ENCODE measurements around the gene ATG16L1.

DNA sequence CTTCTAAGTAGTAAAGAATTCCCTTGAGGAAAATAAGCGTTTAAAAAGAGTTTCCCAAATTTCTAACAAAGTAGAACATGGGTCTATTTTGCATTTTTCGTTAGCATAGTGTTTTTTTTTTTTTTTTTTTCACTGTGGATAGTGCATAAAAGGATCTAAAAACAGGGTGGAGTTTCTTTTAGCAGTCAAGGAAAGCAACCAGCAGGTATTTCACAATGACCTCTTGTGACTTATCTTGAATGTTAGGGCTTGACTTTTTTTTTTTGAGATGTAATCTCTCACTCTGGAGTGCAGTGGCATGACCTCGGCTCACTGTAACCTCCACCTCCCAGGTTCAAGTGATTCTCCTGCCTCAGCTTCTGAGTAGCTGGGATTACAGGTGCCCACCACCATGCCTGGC lies 88.0 kb downstream of the ATG16L1 start:
- TF ChIP-seq, protein P1, sequence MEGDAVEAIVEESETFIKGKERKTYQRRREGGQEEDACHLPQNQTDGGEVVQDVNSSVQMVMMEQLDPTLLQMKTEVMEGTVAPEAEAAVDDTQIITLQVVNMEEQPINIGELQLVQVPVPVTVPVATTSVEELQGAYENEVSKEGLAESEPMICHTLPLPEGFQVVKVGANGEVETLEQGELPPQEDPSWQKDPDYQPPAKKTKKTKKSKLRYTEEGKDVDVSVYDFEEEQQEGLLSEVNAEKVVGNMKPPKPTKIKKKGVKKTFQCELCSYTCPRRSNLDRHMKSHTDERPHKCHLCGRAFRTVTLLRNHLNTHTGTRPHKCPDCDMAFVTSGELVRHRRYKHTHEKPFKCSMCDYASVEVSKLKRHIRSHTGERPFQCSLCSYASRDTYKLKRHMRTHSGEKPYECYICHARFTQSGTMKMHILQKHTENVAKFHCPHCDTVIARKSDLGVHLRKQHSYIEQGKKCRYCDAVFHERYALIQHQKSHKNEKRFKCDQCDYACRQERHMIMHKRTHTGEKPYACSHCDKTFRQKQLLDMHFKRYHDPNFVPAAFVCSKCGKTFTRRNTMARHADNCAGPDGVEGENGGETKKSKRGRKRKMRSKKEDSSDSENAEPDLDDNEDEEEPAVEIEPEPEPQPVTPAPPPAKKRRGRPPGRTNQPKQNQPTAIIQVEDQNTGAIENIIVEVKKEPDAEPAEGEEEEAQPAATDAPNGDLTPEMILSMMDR (IDR thresholded peaks at IDR 0.05 in 4 of 5, conservative IDR thresholded peaks at IDR 0.05 in 1 of 5), result no peak
- no peak for TF ChIP-seq POLR2A (IDR thresholded peaks at IDR 0.05)

All from gastrocnemius medialis (tissue), 4 donors.